GM12891 (cell line): ENCODE results near the gene CA5A.

Source experiments
- POLR2A ChIP-seq: IDR thresholded peaks from 2 replicates; pipeline ENCODE4 v1.6.1; 2011; ENCODE audit warnings: low read depth, low read length, control low read depth
- POLR2AphosphoS5 ChIP-seq: IDR thresholded peaks from 2 replicates; pipeline ENCODE4 v1.6.1; 2011; ENCODE audit warnings: low read depth, low read length, control low read depth
- POU2F2 ChIP-seq: IDR thresholded peaks from 2 replicates; pipeline ENCODE4 v1.6.1; 2011; ENCODE audit warnings: low read depth, mild to moderate bottlenecking, control low read depth, low read length, moderate library complexity

- no peak for TF ChIP-seq POLR2AphosphoS5
- TF ChIP-seq POLR2A: no peak
- no peak for TF ChIP-seq POU2F2
Observed at GRCh38 chr16:87957296-87958094, 21.2 kb upstream of the CA5A start.
